ENCODE measurements around the gene TMEM200A. TPM values are rescaled to one million over a fixed set of nuclear protein-coding genes. Genes with fewer than 3 reads are reported as not detected.

TMEM200A gene
- total RNA-seq, 1 experiment from 2014 or later = 0.10 TPM

DNA sequence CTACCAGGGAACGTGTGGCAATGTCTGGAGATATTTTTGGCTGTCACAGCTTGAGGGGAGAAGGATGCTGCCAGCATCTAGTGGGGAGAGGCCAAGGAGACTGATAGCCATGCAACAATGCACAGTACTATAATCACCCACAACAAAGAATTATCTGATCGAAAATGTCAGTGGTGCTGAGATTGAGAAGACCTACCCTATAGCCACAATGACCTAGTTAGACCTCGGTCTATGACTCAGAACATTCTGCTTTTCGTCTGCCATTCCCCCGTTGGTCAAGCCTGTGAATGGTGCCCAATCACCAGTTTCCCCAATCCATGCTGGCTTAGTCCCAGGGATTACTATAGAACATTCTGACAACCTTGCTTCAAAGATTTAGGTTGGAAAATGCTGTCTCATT lies 93.5 kb downstream of the TMEM200A start:
- intact Hi-C loops (cut with micrococcal nuclease; ENCODE audit: unreplicated experiment) = no loop called here
- DNase-seq (ENCODE audit: low read depth, low spot score) (no peak), ATAC-seq (no peak)
- ChIA-PET POLR2A (no interaction called here), CTCF (no interaction called here)
- Histone ChIP-seq H3K9me3 (ENCODE audit: control insufficient read depth, insufficient read depth, low read depth, low read length) (no peaks in the 10 kb centered on the region), H3K36me3 (ENCODE audit: control insufficient read depth, insufficient read depth, low read length) (no peaks in the 10 kb centered on the region), H3K4me3 (ENCODE audit: low read depth in 2 of 2, low read length in 2 of 2) (no peak overlapping the region), H3K4me1 (ENCODE audit: control insufficient read depth, insufficient read depth, low read length) (no peaks in the 10 kb centered on the region), H3K27me3 (ENCODE audit: control insufficient read depth, insufficient read depth, low read length) (no peaks in the 10 kb centered on the region), H3K27ac (ENCODE audit: low read length) (no peak overlapping the region)
- in situ Hi-C loops (cut with HindIII; ENCODE audit: low pct_unique_long_range_greater_than_20kb, low sequenced_read_pairs) = no loop called here
- BruUV-seq (replicated peaks) = no TSS peak
- no peak for TF ChIP-seq SIN3A (IDR thresholded peaks at IDR 0.05; ENCODE audit: borderline replicate concordance, insufficient read depth, low read depth, low read length)
- TF ChIP-seq POLR2AphosphoS5 (IDR thresholded peaks at IDR 0.05; ENCODE audit: low read depth, low read length) = no peak
- TF ChIP-seq CTCF (IDR thresholded peaks at IDR 0.05) = no peak
- TF ChIP-seq TCF7L2 (IDR thresholded peaks at IDR 0.05; ENCODE audit: low read depth, low read length) = no peak
- TF ChIP-seq, protein P1, sequence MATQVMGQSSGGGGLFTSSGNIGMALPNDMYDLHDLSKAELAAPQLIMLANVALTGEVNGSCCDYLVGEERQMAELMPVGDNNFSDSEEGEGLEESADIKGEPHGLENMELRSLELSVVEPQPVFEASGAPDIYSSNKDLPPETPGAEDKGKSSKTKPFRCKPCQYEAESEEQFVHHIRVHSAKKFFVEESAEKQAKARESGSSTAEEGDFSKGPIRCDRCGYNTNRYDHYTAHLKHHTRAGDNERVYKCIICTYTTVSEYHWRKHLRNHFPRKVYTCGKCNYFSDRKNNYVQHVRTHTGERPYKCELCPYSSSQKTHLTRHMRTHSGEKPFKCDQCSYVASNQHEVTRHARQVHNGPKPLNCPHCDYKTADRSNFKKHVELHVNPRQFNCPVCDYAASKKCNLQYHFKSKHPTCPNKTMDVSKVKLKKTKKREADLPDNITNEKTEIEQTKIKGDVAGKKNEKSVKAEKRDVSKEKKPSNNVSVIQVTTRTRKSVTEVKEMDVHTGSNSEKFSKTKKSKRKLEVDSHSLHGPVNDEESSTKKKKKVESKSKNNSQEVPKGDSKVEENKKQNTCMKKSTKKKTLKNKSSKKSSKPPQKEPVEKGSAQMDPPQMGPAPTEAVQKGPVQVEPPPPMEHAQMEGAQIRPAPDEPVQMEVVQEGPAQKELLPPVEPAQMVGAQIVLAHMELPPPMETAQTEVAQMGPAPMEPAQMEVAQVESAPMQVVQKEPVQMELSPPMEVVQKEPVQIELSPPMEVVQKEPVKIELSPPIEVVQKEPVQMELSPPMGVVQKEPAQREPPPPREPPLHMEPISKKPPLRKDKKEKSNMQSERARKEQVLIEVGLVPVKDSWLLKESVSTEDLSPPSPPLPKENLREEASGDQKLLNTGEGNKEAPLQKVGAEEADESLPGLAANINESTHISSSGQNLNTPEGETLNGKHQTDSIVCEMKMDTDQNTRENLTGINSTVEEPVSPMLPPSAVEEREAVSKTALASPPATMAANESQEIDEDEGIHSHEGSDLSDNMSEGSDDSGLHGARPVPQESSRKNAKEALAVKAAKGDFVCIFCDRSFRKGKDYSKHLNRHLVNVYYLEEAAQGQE (IDR thresholded peaks at IDR 0.05; ENCODE audit: insufficient read depth in 1 of 2, low read depth in 2 of 2, low read length in 1 of 2) = no peak

- CTCF ChIA-PET = no interaction called here
- Histone ChIP-seq H3K27me3 (ENCODE audit: control insufficient read depth, insufficient read depth, low read length) (no peaks in the 10 kb centered on the region), H3K4me3 (ENCODE audit: low read depth in 2 of 2, low read length in 2 of 2) (no peak overlapping the region), H3K36me3 (ENCODE audit: control insufficient read depth, insufficient read depth, low read length) (no peaks in the 10 kb centered on the region), H3K27ac (ENCODE audit: low read length) (no peak overlapping the region), H3K4me1 (ENCODE audit: control insufficient read depth, insufficient read depth, low read length) (no peaks in the 10 kb centered on the region), H3K9me3 (ENCODE audit: control insufficient read depth, insufficient read depth, low read depth, low read length) (no peaks in the 10 kb centered on the region)
- BruUV-seq (replicated peaks) = no TSS peak
- no peak for TF ChIP-seq SIN3A (IDR thresholded peaks at IDR 0.05; ENCODE audit: borderline replicate concordance, insufficient read depth, low read depth, low read length)
- TF ChIP-seq CTCF (IDR thresholded peaks at IDR 0.05) = no peak
- TF ChIP-seq POLR2AphosphoS5 (IDR thresholded peaks at IDR 0.05; ENCODE audit: low read depth, low read length) = no peak
- intact Hi-C loops (cut with micrococcal nuclease; ENCODE audit: unreplicated experiment) = no loop called here
- POLR2A ChIA-PET = no interaction called here
- ATAC-seq (no peak), DNase-seq (ENCODE audit: low read depth, low spot score) (no peak)
- in situ Hi-C loops (cut with HindIII; ENCODE audit: low pct_unique_long_range_greater_than_20kb, low sequenced_read_pairs) = no loop called here
Observed at GRCh38 chr6:130460934-130461333, 95.1 kb downstream of the TMEM200A start.

All from Panc1 (cell line).